HG03097 (cell line): ENCODE results near the gene SLC46A3.
"Not testable (repeated sequence)": the region's sequence is repeated elsewhere in the genome, so short reads cannot be mapped to it uniquely, and the experiment has no call there.

Experiments used
- ATAC-seq: cut with Tn5 transposase; IDR thresholded peaks from one replicate; pipeline ENCODE4 v1.9.1; 2021; ENCODE audit not compliant: unreplicated experiment, low FRiP score

SLC46A3 gene

GRCh38 chr13:28718543-28719226 is at the start of gene SLC46A3:
SLC46A3 (minus strand) TSS chr13:28718970; CDS start chr13:28717998, 972 bp downstream.
- ATAC-seq, result peak; percentile 98

- ATAC-seq, result no peak
Observed at GRCh38 chr13:28763887-28764286, 45.1 kb upstream of the SLC46A3 start.

DNA sequence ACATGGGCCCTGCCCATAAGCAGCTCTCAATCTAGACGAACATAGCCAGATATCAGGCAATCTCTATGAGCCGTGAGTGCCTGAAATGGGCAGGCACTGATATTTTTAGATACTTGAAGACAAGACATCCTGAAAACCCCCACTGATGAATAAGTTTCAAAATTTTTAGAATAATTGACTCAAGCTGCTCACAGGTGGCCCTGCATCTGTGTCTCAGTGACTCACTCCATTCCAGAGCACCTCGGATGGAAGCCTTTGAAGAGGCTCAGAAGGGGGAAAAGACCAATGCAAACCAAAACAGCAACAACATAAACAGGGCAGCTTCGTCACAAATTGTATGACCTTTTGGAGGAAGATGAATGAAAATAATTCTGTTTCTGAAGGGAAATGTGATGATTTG is 42.8 kb upstream of the SLC46A3 start:
- no peak for ATAC-seq

GRCh38 chr13:28755546-28755870 is 36.7 kb upstream of the SLC46A3 start:
- no peak for ATAC-seq

GRCh38 chr13:28754698-28755545 is 36.2 kb upstream of the SLC46A3 start:
- ATAC-seq, result no peak

DNA sequence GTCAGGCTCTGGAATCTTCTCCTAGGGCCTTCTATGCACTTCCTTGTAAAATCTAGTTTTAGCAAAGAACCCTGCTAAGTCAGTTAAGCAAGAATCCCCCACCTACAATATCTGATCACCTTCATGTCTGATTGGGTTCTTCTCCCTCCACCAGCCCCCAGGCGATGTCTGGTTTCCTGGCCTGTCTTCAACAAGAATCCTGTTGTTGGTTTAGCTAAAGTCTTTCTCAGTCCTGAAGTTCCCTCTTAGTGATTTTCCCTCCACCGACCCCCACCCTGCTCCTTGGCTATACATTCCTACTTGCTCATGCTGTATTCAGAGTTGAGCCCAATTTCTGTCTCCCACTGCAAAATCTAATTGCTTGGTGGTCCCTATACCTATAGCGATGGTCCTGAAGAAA is 35.2 kb upstream of the SLC46A3 start:
- ATAC-seq, result no peak

GRCh38 chr13:28753208-28753892 is 34.6 kb upstream of the SLC46A3 start:
- no peak for ATAC-seq

GRCh38 chr13:28751175-28751960 is 32.6 kb upstream of the SLC46A3 start:
- ATAC-seq, result no peak

DNA sequence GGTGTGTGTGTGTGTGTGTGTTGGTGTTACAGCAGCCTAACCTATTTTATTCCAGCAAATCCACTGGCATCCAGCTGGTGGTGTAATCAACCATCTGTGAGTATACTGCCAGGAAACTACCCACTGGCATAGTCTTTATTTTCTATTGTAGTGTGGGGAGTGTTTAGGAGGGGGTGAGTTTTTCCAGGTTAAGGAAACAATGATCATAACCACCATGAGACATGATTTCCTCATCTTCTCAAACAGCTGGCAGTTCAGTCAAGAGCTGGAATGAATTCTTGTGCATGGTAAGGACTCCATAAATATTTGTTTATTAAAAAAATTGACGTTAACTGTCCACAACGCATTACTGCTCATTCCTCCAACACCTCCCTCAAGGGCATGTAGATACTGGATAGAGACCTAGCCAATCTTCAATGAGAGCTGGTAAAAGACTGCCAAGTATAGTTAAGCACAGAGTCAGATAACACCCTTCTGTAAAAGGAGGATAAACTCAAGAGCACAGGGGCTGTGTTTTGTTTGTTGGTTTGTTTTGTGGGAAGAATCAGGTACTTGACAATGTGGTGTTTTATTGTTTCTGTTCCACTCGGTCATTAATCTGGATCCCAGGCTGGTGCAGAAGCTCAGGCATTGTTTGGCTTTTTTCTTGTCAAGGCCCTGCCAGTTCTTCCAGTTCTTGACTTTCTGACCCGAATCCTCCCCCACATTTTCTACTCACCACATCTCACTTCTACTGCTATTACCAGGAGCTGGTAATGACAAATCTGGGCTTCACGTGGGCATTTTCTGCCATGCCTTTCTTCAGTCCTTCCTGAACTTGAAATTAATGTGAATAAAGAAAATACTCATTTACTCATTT is 31.6 kb upstream of the SLC46A3 start:
- no peak for ATAC-seq

DNA sequence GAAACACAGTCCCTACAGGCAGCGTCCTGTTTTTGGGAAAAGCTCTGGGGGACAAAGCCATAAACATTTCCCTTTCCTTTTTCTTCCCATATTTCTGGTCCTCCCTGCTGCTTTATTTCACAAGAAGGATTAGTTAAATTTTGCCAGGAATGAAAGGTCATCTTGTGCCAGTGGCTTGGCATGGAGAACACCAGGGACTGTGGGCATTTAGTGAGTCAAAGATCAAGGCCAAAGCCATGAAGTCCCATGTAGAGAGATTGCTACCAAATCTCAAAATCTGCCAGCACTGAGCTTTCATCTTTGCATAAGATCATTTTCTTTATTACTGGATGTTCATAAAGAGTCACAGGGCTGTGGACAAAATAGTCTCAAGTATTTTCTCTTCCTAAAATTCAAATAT is 29.1 kb upstream of the SLC46A3 start:
- no peak for ATAC-seq

- ATAC-seq, result no peak
Observed at GRCh38 chr13:28746287-28746612, 27.5 kb upstream of the SLC46A3 start.

DNA sequence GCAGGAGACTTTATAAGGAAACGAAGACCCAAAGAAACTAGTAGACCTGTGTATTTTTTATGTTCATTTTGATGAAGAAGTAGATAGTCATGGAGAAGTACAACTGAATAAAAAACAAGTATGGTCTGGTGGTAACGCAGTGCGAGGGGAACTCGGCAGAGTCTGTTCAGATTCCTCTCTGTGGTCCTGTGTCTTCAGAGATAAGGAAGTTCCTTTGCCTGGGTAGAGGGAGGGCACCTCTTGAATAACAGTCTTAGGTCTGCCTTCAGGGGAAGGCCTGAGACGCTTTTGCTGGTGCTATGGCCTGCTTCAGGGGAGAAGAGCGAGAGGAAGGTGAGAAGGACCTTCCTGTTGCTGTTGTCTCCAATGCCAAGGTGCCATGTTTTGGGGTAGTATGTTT is 25.9 kb upstream of the SLC46A3 start:
- ATAC-seq, result no peak

DNA sequence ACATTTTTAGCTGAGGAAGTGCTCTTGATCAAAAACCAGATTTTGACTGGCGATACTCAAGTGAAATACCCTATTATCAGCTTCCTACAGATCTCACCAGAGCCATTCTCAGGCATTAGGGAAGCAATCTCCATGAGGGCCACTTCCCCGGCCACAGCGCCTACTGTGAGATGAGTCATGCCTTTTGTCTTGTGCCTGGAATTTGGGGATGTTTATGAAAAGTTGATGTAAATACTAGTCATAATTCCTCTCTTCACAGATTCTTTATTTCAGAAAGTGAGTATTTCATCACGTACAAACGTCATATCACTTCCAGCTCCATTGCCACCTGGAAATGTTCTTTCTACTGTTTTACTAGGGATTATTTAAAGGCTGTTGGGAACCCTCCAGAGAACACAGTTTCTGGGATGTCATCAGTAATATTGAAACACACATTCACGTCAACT is 25.3 kb upstream of the SLC46A3 start:
- no peak for ATAC-seq

GRCh38 chr13:28743499-28744083 is 24.8 kb upstream of the SLC46A3 start:
- ATAC-seq, result no peak

GRCh38 chr13:28743020-28743419 is 24.2 kb upstream of the SLC46A3 start:
- no peak for ATAC-seq

GRCh38 chr13:28742445-28742844 is 23.7 kb upstream of the SLC46A3 start:
- ATAC-seq, result not testable (repeated sequence)

DNA sequence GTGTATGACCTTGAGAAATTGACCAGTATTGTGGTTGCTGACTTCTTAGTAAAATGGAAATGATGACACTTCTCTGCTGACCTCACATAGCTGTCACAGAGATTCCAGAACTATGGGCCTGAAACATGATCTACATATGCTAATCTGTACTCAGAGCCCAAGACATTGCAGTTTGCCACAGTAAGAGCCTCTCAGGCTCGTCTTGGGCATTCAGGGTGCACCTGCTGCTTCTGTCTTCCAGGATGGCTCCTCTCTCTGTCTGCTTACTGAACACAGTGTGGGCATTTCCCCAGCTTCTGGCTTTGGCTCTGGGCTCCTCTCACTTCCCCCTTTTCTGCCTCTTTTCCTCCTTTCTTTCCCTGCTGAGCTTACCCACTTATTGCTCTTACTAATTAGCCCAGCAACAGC is 22.3 kb upstream of the SLC46A3 start:
- ATAC-seq, result no peak

- no peak for ATAC-seq
Observed at GRCh38 chr13:28739376-28739775, 20.6 kb upstream of the SLC46A3 start.

- no peak for ATAC-seq
Observed at GRCh38 chr13:28735481-28736029, 16.8 kb upstream of the SLC46A3 start.
